Measurements from ENCODE around the gene FHIP1B.

GRCh38 chr11:6194065-6194581 is 40.3 kb downstream of the FHIP1B start:
- TF ChIP-seq, protein P1, sequence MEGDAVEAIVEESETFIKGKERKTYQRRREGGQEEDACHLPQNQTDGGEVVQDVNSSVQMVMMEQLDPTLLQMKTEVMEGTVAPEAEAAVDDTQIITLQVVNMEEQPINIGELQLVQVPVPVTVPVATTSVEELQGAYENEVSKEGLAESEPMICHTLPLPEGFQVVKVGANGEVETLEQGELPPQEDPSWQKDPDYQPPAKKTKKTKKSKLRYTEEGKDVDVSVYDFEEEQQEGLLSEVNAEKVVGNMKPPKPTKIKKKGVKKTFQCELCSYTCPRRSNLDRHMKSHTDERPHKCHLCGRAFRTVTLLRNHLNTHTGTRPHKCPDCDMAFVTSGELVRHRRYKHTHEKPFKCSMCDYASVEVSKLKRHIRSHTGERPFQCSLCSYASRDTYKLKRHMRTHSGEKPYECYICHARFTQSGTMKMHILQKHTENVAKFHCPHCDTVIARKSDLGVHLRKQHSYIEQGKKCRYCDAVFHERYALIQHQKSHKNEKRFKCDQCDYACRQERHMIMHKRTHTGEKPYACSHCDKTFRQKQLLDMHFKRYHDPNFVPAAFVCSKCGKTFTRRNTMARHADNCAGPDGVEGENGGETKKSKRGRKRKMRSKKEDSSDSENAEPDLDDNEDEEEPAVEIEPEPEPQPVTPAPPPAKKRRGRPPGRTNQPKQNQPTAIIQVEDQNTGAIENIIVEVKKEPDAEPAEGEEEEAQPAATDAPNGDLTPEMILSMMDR (IDR thresholded peaks at IDR 0.05; ENCODE audit: low read depth, low read length, poor library complexity, severe bottlenecking) = no peak
- no peak for TF ChIP-seq EZH2phosphoT487 (IDR thresholded peaks at IDR 0.05; ENCODE audit: borderline replicate concordance, low read length)
